Inflammatory macrophage (primary cell): ENCODE data around the gene PPP6R3.

Experiments used
- DNase-seq, 2 donors: peaks; one replicate each; pipeline ENCODE4 v3.0.0-alpha.2; 2020 to 2022

PPP6R3 gene

DNA sequence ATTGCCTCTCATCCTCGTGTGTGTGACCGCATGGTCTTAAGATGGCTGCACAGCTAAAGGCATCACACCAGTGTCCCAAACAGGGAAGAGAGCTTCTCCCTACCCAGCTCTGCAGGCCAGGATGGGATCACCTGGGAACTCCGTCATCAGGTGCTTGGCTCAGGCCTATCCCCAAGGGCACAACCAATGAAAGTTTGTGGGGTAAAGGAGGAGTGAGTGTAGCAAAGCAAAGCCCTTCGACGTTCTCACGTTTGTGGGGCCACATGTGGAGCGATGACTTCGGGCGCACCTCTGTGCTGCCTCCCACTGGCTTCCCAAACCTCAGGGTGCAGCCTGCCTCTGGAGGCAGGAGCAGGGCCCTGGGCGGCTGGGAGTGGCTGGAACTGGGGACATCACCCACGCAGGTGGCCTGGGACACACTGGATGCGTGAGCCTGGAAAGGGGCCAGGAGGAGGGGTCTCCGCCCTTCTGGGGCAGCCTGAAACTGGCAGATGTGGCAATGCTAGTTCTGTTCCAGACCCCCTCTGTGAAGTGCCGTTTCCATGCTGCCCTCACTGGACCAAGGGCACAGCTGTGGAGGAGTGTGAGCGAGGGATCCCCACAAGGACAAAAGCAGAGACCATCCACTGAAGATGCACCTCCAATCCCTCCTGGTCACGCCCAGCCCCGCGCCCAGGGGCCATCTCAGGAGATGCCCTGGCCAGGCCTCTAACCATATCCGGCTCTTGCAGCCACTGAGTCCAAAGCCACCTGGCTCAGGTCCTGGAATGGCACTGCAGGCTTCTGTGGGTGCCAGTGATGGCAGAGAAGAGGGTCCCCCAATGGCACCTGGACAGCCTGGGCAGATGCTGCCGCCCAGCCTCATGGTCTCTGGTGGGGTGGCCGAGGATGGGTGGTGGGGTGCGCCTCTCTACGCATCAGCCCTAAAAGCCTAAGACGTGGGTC, 193.2 kb downstream of the PPP6R3 start:
- no peak for DNase-seq

DNA sequence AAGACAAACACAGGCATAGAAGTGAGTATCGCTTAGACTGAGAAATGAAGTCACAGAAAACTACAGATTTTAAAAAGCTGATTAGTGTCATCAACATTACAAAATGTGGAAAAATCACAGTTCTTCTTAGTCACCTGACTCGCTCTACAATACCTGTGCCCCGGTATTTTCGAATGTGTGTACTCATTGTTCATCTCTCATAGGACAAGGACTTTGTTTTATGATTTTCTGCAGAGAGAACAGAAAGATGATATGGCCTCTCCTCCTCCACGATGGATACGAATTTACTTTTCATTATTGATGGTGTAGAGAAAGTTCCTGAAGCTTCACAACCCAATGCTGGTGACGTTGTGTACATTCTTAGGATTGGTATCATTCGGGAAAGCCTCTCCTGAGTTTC, 194.4 kb downstream of the PPP6R3 start:
- no peak for DNase-seq

DNA sequence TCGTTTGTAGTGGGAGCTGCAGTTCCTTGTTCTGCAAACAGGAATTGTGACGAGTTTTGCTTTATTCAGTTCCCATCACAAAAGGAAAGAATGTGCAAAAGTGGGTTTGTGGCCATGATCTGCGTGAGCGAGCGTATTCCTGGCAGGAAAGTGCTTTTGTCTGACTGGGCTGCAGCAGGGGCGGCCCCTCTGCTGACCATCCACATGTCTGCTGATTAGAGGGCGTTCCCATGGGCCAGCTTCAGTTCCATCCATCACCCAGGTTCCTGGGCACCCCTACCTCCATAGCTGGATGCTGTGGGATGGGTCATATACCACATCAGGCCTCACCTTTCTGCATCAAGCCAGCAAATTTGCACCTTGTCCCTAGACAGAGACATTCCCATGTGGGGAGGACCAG, 194.9 kb downstream of the PPP6R3 start:
- no peak for DNase-seq

DNA sequence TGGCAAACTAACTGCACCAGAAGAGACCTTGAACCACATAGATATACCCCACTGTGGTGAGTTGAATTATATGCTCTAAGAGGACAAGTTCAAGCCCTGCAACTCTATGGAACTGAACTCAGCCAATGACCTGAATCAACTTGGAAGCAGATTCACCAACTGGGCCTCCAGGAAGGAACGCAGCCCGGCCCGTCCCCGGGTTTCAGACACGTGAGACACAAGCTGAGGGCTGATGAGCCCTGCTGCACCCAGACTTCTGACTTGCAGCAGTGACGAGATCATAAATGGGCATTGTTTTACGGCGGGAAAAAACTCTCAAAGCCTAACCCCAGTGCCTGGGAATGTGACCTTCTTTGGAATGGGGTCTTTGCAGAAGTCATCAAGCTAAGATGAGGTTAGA, 195.3 kb downstream of the PPP6R3 start:
- DNase-seq = no peak

DNA sequence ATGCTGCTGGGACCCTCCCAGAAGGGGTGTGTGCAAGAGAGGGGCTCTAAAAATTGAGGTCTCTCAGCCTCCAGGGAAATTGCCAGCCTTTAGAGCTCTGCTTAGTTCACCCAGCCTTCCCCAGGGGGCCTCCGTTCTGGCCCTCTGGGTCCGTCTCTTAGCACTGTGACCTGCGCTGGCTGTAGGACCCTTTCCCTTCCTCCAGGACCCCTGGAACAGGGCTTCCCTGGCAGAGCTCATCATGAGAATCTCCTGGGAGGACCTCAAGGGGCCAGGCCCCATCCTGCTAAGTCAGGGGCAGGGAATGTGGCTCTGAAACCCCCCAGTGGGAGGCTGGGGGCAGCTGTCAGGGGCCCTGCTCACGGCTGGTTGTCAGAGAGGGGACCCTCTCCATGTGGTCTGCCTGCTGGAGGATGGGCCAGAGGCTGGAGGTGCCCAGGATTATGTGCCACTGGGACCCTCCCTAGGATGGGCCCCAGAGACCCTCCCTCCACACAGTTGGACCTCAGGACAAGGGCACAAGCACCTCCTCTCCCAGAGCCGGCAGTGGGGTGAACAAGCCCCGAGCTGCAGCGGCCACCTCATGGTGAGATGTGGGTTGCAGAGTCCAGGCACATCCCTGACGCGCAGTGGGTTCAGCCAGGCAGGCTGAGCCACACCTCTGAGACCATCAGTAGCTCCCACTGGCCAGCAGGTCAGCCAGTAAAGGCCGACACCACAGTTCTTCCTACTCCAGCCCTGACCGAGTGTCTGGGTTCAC, 196.6 kb downstream of the PPP6R3 start:
- DNase-seq = no peak

DNA sequence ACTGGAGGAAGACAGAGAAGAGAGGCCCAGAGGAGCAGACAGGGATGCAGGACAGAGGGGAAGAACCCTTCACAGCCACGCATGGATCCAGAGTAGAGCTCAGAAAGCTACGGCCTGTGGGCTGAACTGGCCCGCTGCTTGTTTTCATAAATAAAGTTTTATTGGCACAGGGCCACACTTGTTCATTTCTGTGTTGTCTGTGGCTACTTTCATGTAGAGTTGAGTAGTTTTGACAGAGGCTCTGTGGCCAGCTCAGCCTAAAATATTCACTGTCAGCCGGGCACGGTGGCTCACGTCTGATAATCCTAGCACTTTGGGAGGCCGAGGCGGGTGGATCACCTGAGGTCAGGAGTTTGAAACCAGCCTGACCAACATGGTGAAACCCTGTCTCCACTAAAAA, 197.5 kb downstream of the PPP6R3 start:
- no peak for DNase-seq

DNA sequence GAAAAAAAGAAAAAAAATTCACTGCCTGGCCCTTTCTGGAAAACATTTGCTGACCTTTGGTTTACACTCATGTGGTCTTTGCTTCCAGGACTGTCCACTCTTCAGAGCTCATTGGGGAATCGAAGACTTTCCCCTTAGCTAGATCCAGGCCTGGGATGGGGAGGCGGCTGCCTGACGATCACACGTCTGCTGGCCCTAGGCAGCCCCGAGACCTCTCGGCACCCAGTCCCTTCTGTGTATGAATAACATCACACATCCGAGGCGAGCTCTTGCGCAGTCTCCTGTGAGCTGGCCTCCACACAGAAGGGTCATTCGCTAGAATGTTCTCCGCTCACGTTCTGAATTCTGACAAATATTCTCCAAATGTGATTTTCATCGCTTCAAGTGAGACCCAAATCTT, 198.1 kb downstream of the PPP6R3 start:
- no peak for DNase-seq

DNA sequence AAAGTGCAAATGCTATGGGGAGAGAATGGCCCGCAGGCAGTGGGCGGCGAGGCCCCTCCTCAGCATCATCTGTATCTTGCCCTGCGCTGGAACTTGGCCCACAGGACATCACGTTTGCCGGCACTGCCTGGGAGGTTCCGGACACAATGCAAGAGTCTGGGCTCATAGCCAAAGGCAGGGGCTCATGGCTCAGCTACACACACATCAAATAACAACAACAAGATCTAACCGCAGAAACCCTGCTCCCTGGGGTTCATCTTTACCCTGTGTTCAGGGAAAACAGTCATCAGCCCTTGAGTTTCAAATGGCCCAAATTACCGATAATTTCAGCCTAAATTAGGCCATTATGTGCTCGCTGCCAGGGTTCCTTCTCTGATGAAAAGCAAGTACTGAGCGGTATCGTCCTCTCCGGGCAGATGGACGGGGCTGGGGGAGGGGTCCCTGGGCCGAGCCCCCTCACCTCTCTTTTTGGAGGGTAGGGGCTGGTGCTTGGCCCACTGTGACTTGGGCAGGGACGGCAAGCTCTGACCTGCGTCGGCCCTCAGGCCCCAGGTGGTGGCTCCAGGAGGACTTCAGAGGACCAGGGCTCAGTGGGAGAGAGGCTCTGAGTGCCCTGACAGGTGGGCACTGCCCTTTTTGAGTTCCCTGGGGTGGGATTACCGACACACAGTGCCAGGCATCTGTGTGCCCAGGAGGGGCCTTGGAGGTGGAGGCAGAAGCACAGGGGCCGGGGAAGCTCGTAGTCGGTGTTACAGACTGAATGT, 198.8 kb downstream of the PPP6R3 start:
- DNase-seq = no peak

DNA sequence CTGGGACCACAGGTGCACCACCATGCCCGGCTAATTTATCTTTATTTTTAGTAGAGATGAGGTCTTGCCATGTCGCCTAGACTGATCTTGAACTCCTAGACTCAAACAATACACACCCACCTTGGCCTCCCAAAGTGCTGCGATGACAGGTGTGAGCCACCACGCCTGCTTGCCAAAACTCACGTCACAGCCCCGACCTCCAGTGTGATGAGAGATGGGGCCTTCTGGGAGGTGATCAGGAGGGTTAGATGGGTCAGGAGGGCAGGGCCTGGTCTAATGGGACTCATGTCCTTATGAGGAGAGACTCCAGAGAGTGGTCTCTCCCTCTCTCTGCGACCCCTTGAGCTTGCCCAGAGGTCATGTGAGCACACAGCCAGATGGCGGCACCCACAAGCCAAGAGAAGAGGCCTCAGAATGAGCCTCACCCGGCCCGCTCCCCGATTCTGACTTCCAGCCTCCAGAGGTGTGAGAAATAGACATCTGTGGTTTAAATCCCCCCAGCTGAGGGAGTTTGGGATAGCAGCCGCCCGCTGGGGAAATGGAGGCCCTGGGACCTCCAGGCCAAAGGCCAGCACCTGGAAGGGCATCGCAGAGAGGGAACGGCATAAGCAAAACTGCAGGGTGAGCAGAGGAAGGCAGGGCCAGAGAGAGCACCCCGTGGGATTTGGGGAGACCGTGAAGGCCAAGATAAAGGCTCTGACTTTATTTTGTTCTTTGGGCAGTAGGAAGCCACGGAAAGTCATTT, 199.7 kb downstream of the PPP6R3 start:
- no peak for DNase-seq

DNA sequence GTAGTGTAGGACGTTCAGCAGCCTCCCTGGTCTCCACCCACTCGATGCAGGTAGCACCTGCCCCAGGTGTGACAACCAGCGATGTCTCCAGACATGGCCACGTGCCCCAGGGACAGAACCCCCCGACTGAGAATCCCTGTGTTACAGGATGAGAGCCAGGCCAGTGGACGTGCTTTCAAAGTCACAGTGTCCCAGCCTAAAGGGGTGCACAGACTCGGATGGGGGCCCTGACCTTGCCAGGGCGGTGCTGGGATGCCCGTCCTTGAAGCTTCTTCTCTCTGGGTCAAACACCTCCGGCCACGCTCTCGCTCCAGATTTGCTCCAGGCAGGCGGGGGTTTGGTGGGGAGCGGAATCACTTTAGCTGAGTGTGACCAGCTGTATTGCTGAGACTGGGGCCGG, 200.5 kb downstream of the PPP6R3 start:
- DNase-seq = no peak

DNA sequence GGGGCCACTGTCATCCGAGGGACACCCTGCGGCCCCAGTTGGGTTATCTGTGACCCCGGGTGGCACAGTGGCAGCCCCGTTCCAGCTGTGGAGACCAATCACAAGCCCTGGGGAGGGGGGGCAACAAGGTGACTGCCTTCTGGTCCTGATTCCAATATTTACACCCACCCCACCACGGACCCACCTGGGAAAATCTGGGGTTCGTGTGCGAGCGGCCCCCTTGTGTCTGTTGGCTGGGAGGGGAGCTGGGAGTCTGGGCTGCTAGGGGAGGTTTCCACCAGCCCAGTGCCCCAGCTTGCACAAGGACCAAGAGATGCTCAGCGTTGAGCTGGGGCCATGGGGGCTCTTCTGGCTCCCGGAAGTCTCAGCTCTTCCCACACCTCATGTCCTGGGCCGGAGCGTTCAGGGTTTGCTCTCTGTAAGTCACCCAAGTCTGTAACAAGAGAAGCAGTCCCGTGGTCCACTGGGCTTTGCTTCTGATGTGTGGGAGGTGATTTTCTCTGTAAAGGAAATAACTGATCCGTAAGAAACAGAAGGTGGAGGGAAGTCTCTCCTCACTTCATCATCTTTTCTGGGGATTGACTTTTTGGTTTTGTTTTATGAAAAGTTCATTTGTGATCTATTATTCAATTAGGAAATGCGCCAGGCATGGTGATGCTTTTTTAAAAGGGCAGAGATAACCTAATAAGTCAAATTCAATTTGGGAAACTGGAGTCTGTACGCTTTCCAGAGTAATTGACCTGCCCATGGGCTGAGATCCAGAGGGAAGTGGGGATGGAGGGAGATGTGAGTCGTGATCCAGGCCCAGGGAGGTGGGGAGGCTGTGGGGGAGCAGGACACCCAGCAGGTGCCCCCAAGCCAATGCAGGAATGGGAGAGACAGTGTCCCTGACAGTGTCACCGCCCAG, 201.4 kb downstream of the PPP6R3 start:
- DNase-seq = no peak

DNA sequence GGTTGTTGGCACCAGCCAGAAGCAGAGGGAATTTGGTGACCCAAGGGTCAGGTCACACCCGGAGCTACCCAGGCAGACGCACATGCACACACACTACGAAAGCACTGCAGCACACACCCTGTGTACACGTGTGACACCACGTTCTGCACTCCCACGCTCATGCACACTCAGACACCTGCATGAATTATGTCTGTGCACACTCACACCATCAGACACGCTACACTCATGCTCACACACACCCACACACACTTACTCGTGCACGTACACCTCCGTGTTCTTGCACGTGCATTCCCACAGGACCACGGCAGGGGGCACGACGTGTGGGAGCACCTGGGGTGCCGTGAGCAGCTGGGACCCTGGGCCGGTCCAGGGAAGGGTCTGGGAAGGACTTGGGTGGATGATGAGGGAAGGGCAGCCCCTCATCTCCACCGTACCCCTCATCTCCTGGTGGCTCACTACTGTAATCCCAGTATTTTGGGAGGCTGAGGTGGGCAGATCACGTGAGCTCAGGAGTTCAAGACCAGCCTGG, 203.0 kb downstream of the PPP6R3 start:
- no peak for DNase-seq

DNA sequence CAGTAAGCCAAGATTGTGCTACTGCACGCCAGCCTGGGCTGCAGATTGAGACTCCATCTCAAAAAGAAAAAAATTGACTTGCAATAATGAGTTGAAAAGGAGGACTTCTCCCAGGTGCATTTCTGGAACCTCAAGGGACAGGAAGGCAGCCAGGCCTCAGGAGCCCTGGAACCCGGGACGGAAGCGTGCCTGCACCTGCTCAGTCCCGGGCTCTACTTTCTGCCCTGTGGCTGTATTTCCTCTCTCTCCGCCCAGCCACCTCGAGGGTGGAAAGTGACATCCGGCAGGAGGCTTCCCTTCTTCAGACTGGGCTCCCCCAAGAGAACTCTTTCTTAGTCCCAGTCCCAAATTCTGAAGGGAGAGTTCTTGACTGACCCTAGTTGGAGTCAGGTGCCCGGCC, 203.6 kb downstream of the PPP6R3 start:
- DNase-seq = no peak

DNA sequence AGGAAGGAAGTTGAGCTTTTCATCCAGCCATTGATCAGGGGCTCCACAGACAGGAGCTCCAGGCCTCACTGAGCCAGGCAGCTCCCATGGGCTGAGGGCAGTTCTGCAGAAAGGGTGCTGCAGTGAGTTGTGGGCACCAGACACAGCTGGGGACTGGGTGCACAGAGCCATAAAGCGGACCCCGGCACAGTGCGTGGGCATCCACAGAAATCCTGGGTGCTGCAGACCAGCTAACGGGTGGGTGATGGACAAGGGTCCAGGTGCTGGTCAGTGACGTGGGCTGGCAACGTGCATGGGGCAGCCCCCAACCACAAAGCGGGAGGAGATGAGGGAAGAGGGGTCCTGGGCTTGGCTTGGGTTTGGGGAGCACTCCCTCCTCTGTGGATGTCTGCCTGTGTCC, 204.4 kb downstream of the PPP6R3 start:
- DNase-seq = no peak
